MM.1S (cell line): ENCODE results near the gene NABP1.

ENCODE experiments used
- DNase-seq: peaks from one replicate; pipeline ENCODE4 v3.0.0-alpha.2; 2015
- H2AFZ ChIP-seq: fragments of 300-600 bp; sonication (generic); 2 replicates; pipeline ENCODE4 v1.6.0; 2016; ENCODE audit warnings: antibody characterized with exemption, low read length
- H3F3A ChIP-seq: fragments of 300-600 bp; sonication (generic); 2 replicates; pipeline ENCODE4 v1.6.1; 2016; ENCODE audit warnings: mild to moderate bottlenecking, antibody characterized with exemption, low read length, moderate library complexity, mixed read lengths; ENCODE audit not compliant: insufficient read depth
- H3K27ac ChIP-seq: fragments of 300-600 bp; sonication (generic); 2 replicates; pipeline ENCODE4 v1.5.1; 2016; ENCODE audit warnings: mild to moderate bottlenecking, low read length
- H3K27me3 ChIP-seq: fragments of 300-600 bp; sonication (generic); replicated peaks from 2 replicates; pipeline ENCODE4 v1.6.0; 2016; ENCODE audit warnings: low read length; ENCODE audit not compliant: insufficient read depth
- H3K36me3 ChIP-seq: fragments of 300-600 bp; sonication (generic); replicated peaks from 2 replicates; pipeline ENCODE4 v1.6.1; 2016; ENCODE audit warnings: mild to moderate bottlenecking, low read length, mixed read lengths; ENCODE audit not compliant: insufficient read depth
- H3K4me1 ChIP-seq: fragments of 300-600 bp; sonication (generic); 2 replicates; pipeline ENCODE4 v1.6.1; 2016; ENCODE audit warnings: low read length, mixed read lengths
- H3K4me2 ChIP-seq: fragments of 300-600 bp; sonication (generic); 2 replicates; pipeline ENCODE4 v1.6.0; 2016; ENCODE audit warnings: low read depth, low read length
- H3K4me3 ChIP-seq: fragments of 300-600 bp; sonication (generic); 2 replicates; pipeline ENCODE4 v1.5.1; 2016; ENCODE audit warnings: low read length, mixed read lengths
- H3K79me2 ChIP-seq: fragments of 300-600 bp; sonication (generic); 2 replicates; pipeline ENCODE4 v1.6.1; 2016; ENCODE audit warnings: mixed run types, low read length, mixed read lengths
- H3K9ac ChIP-seq: fragments of 300-600 bp; sonication (generic); 2 replicates; pipeline ENCODE4 v1.6.1; 2016; ENCODE audit warnings: low read length, mixed read lengths
- H3K9me2 ChIP-seq: fragments of 300-600 bp; sonication (generic); replicated peaks from 2 replicates; pipeline ENCODE4 v1.6.1; 2016; ENCODE audit warnings: mild to moderate bottlenecking, low read length, mixed read lengths; ENCODE audit not compliant: insufficient read depth
- H3K9me3 ChIP-seq: fragments of 300-600 bp; sonication (generic); replicated peaks from 2 replicates; pipeline ENCODE4 v1.6.1; 2016; ENCODE audit warnings: mild to moderate bottlenecking, low read length, mixed read lengths; ENCODE audit not compliant: insufficient read depth
- H4K20me1 ChIP-seq: fragments of 300-600 bp; sonication (generic); 2 replicates; pipeline ENCODE4 v1.6.1; 2016; ENCODE audit warnings: mild to moderate bottlenecking, low read length, moderate library complexity, mixed read lengths; ENCODE audit not compliant: insufficient read depth
- EZH2 ChIP-seq: fragments of 300-600 bp; sonication (generic); optimal IDR thresholded peaks from 2 replicates; pipeline ENCODE3; 2017; ENCODE audit warnings: low read depth, mild to moderate bottlenecking, antibody characterized with exemption, low read length, mixed read lengths
- EZH2phosphoT487 ChIP-seq: fragments of 300-600 bp; sonication (generic); IDR thresholded peaks from 2 replicates; pipeline ENCODE4 v1.6.1; 2018; ENCODE audit warnings: antibody characterized with exemption, low read length
- TF ChIP-seq, protein P1 (sequence below): fragments of 300-600 bp; sonication (generic); IDR thresholded peaks from 2 replicates; pipeline ENCODE4 v1.5.1; 2016; ENCODE audit warnings: antibody characterized with exemption, low read length, mixed read lengths

The NABP1 gene

GRCh38 chr2:191650896-191651773 lies 26.8 kb upstream of the NABP1 start:
- Histone ChIP-seq H4K20me1 (no peaks in the 10 kb centered on the region), H3K4me1 (0 out of 2 replicates have a peak, but pooled peaks cover 3% of the 10 kb centered on the region), H3K4me2 (no peak overlapping the region), H3K27ac (no peak overlapping the region), H3K9ac (no peak overlapping the region), H3K79me2 (no peaks in the 10 kb centered on the region), H3K9me3 (no peaks in the 10 kb centered on the region), H3K9me2 (no peaks in the 10 kb centered on the region), H3F3A (no peaks in the 10 kb centered on the region), H2AFZ (no peak overlapping the region), H3K27me3 (no peaks in the 10 kb centered on the region), H3K4me3 (no peak overlapping the region), H3K36me3 (no peaks in the 10 kb centered on the region)
- TF ChIP-seq, protein P1, sequence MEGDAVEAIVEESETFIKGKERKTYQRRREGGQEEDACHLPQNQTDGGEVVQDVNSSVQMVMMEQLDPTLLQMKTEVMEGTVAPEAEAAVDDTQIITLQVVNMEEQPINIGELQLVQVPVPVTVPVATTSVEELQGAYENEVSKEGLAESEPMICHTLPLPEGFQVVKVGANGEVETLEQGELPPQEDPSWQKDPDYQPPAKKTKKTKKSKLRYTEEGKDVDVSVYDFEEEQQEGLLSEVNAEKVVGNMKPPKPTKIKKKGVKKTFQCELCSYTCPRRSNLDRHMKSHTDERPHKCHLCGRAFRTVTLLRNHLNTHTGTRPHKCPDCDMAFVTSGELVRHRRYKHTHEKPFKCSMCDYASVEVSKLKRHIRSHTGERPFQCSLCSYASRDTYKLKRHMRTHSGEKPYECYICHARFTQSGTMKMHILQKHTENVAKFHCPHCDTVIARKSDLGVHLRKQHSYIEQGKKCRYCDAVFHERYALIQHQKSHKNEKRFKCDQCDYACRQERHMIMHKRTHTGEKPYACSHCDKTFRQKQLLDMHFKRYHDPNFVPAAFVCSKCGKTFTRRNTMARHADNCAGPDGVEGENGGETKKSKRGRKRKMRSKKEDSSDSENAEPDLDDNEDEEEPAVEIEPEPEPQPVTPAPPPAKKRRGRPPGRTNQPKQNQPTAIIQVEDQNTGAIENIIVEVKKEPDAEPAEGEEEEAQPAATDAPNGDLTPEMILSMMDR, result no peak
- TF ChIP-seq EZH2 (no peak), EZH2phosphoT487 (no peak)
- DNase-seq, result no peak

GRCh38 chr2:191653667-191654391 lies 24.1 kb upstream of the NABP1 start:
- Histone ChIP-seq H3F3A (no peaks in the 10 kb centered on the region), H3K27me3 (no peaks in the 10 kb centered on the region), H3K36me3 (no peaks in the 10 kb centered on the region), H4K20me1 (no peaks in the 10 kb centered on the region), H3K9me3 (no peaks in the 10 kb centered on the region), H3K4me3 (no peak overlapping the region), H3K4me1 (0 out of 2 replicates have a peak, but pooled peaks cover 3% of the 10 kb centered on the region), H3K9me2 (no peaks in the 10 kb centered on the region), H2AFZ (no peak overlapping the region), H3K4me2 (no peak overlapping the region), H3K9ac (no peak overlapping the region), H3K79me2 (no peaks in the 10 kb centered on the region), H3K27ac (no peak overlapping the region)
- TF ChIP-seq EZH2, result no peak
- TF ChIP-seq EZH2phosphoT487, result no peak
- TF ChIP-seq, protein P1, result no peak
- DNase-seq, result no peak

- H3K79me2 ChIP-seq, result no peaks in the 10 kb centered on the region
- H3K4me3 ChIP-seq, result no peak overlapping the region
- H3K4me1 ChIP-seq, result no peaks in the 10 kb centered on the region
- no peaks in the 10 kb centered on the region for H3F3A ChIP-seq
- DNase-seq, result no peak
- H3K27ac ChIP-seq, result no peak overlapping the region
- TF ChIP-seq EZH2 (no peak), EZH2phosphoT487 (no peak)
- TF ChIP-seq, protein P1, result no peak
- no peaks in the 10 kb centered on the region for H3K27me3 ChIP-seq
- no peak overlapping the region for H3K9ac ChIP-seq
- H3K9me2 ChIP-seq, result no peaks in the 10 kb centered on the region
- H3K4me2 ChIP-seq, result no peak overlapping the region
- H2AFZ ChIP-seq, result no peak overlapping the region
- no peaks in the 10 kb centered on the region for H4K20me1 ChIP-seq
- no peaks in the 10 kb centered on the region for H3K36me3 ChIP-seq
- no peaks in the 10 kb centered on the region for H3K9me3 ChIP-seq
Observed at GRCh38 chr2:191656391-191656790, 21.5 kb upstream of the NABP1 start.
